DOHH2 (cell line): Measurements from ENCODE around the gene MTM1.

Source experiments
- H3F3A ChIP-seq: fragments of 200-600 bp; sonication (generic), shearing (Covaris generic); 2 replicates; pipeline ENCODE4 v1.6.0; 2016; ENCODE audit warnings: antibody characterized with exemption, mild to moderate bottlenecking; ENCODE audit not compliant: control insufficient read depth, insufficient read depth
- H3K27ac ChIP-seq: fragments of 200-600 bp; sonication (generic); 2 replicates; pipeline ENCODE4 v1.5.1; 2014; ENCODE audit warnings: low read depth, mild to moderate bottlenecking, low read length, moderate library complexity
- H3K27me3 ChIP-seq: fragments of 200-600 bp; sonication (generic); 2 replicates; pipeline ENCODE4 v1.6.1; 2014; ENCODE audit warnings: mild to moderate bottlenecking, low read length, mixed read lengths; ENCODE audit not compliant: control insufficient read depth
- H3K36me3 ChIP-seq: fragments of 200-600 bp; sonication (generic); 2 replicates; pipeline ENCODE4 v1.6.1; 2014; ENCODE audit warnings: mild to moderate bottlenecking, low read length, moderate library complexity, mixed read lengths; ENCODE audit not compliant: control insufficient read depth
- H3K4me1 ChIP-seq: fragments of 200-600 bp; sonication (generic); 2 replicates; pipeline ENCODE4 v1.6.1; 2014; ENCODE audit warnings: mild to moderate bottlenecking, low read length, mixed read lengths; ENCODE audit not compliant: control insufficient read depth
- H3K4me2 ChIP-seq: fragments of 200-600 bp; sonication (generic); 2 replicates; pipeline ENCODE4 v1.6.0; 2014; ENCODE audit warnings: mild to moderate bottlenecking, low read length, moderate library complexity
- H3K4me3 ChIP-seq: fragments of 200-600 bp; sonication (generic); 2 replicates; pipeline ENCODE4 v1.5.1; 2014; ENCODE audit warnings: mild to moderate bottlenecking, low read length, mixed read lengths
- H3K79me2 ChIP-seq: fragments of 200-600 bp; sonication (generic); 2 replicates; pipeline ENCODE4 v1.6.1; 2014; ENCODE audit warnings: mild to moderate bottlenecking, low read length, mixed read lengths; ENCODE audit not compliant: control insufficient read depth
- H3K9me2 ChIP-seq: fragments of 200-600 bp; sonication (generic); replicated peaks from 2 replicates; pipeline ENCODE4 v1.6.1; 2014; ENCODE audit warnings: mild to moderate bottlenecking, low read length, mixed read lengths; ENCODE audit not compliant: control insufficient read depth
- H3K9me3 ChIP-seq: fragments of 200-600 bp; sonication (generic); 2 replicates; pipeline ENCODE4 v1.6.1; 2014; ENCODE audit warnings: antibody characterized with exemption, low read length, mixed read lengths; ENCODE audit not compliant: control insufficient read depth, insufficient read depth
- H4K20me1 ChIP-seq: fragments of 200-600 bp; sonication (generic); 2 replicates; pipeline ENCODE4 v1.6.0; 2014; ENCODE audit warnings: low read depth, mild to moderate bottlenecking, antibody characterized with exemption, low read length, moderate library complexity; ENCODE audit not compliant: control insufficient read depth, insufficient read depth
- EZH2phosphoT487 ChIP-seq: fragments of 200-600 bp; sonication (generic); IDR thresholded peaks from 2 replicates; pipeline ENCODE4 v1.6.1; 2017; ENCODE audit warnings: borderline replicate concordance, mild to moderate bottlenecking, antibody characterized with exemption, low read length, moderate library complexity, mixed read lengths
- TF ChIP-seq, protein P1 (sequence below): fragments of 200-600 bp; sonication (generic); IDR thresholded peaks from one replicate; pipeline ENCODE4 v1.5.1; 2014; ENCODE audit warnings: antibody characterized with exemption, mild to moderate bottlenecking, low read depth, low read length; ENCODE audit not compliant: poor library complexity, severe bottlenecking

Gene MTM1

GRCh38 chrX:150648296-150648940 is 80.0 kb downstream of the MTM1 start:
- Histone ChIP-seq H3K27me3 (no peaks in the 10 kb centered on the region), H3K9me3 (no peaks in the 10 kb centered on the region), H3K27ac (no peak overlapping the region), H3F3A (no peaks in the 10 kb centered on the region), H3K9me2 (no peaks in the 10 kb centered on the region), H3K4me1 (no peaks in the 10 kb centered on the region), H3K4me3 (no peak overlapping the region), H3K36me3 (peaks cover 2% of the 10 kb centered on the region; the same call in 1 of the 2 replicates), H4K20me1 (no peaks in the 10 kb centered on the region), H3K4me2 (no peak overlapping the region), H3K79me2 (no peaks in the 10 kb centered on the region)
- no peak for TF ChIP-seq EZH2phosphoT487
- TF ChIP-seq, protein P1, sequence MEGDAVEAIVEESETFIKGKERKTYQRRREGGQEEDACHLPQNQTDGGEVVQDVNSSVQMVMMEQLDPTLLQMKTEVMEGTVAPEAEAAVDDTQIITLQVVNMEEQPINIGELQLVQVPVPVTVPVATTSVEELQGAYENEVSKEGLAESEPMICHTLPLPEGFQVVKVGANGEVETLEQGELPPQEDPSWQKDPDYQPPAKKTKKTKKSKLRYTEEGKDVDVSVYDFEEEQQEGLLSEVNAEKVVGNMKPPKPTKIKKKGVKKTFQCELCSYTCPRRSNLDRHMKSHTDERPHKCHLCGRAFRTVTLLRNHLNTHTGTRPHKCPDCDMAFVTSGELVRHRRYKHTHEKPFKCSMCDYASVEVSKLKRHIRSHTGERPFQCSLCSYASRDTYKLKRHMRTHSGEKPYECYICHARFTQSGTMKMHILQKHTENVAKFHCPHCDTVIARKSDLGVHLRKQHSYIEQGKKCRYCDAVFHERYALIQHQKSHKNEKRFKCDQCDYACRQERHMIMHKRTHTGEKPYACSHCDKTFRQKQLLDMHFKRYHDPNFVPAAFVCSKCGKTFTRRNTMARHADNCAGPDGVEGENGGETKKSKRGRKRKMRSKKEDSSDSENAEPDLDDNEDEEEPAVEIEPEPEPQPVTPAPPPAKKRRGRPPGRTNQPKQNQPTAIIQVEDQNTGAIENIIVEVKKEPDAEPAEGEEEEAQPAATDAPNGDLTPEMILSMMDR, result no peak

DNA sequence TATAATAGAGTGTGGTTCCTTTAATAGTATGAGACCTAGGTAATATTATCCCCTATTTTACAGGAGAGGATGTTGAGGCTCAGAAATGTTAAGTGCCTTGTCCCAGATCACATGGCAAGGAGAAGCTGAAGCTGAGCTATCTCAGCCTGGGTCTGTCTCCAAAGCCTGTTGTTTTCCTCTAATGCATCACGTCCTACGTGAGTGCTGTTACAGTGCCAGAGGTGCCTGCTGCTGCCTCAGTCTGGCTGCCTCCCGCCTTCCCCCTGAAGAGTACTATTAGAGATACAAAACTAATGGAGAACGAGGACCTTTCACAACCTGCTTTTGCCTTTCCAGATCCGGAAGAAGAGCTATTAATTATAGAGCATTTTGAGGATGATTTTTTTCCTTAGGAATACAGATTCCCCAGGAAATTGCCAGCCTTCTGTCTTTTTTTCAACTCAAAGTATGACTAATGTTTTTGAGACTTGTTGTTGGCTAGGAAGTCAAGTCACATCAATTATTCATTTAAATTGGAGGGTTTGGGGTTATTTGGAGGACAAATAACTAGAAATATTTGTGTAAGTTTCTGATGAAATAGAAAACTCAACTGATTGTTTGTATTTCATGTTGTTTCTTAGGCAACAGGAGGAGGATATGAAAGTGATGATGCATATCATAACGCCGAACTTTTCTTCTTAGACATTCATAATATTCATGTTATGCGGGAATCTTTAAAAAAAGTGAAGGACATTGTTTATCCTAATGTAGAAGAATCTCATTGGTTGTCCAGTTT is 80.9 kb downstream of the MTM1 start:
- no peak overlapping the region for H3K27ac ChIP-seq

DNA sequence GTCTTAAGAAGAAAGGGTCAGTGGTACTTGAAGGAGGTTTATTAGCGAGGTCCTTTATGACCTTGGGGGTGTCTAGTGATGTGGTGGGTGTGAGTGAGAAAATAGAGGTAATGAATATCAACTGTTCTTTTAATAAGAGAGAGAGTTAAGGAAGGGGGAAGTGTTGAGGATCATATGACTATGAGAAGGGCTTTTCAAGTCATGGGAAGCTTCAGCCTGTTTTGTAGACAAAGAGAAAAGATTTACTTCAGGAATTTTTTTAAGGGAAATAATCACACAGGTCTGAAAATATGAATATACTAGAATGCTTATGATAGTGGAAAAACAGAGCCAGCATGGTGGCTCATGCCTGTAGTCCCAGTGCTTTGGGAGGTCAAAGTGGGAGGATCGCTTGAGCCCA is 83.5 kb downstream of the MTM1 start:
- Histone ChIP-seq H3K4me2 (no peak overlapping the region), H3F3A (no peaks in the 10 kb centered on the region), H3K9me2 (no peaks in the 10 kb centered on the region), H3K27ac (no peak overlapping the region), H3K9me3 (no peaks in the 10 kb centered on the region), H4K20me1 (no peaks in the 10 kb centered on the region), H3K79me2 (no peaks in the 10 kb centered on the region), H3K4me3 (no peak overlapping the region), H3K27me3 (no peaks in the 10 kb centered on the region), H3K36me3 (no peaks in the 10 kb centered on the region), H3K4me1 (no peaks in the 10 kb centered on the region)
- TF ChIP-seq, protein P1, result no peak
- TF ChIP-seq EZH2phosphoT487, result no peak

More for the DNA sequence above, 80.9 kb downstream of the MTM1 start:
- Histone ChIP-seq H3K4me1 (no peaks in the 10 kb centered on the region), H3K4me2 (no peak overlapping the region), H3K27me3 (no peaks in the 10 kb centered on the region), H3K9me3 (no peaks in the 10 kb centered on the region), H3K36me3 (peaks cover 2% of the 10 kb centered on the region; the same call in 1 of the 2 replicates), H3F3A (no peaks in the 10 kb centered on the region), H3K79me2 (no peaks in the 10 kb centered on the region), H4K20me1 (no peaks in the 10 kb centered on the region), H3K4me3 (no peak overlapping the region), H3K9me2 (no peaks in the 10 kb centered on the region)
- TF ChIP-seq, protein P1, result no peak
- no peak for TF ChIP-seq EZH2phosphoT487
